ENCODE data around the gene RAB3D.
"Not testable (repeated sequence)": the region's sequence is repeated elsewhere in the genome, so short reads cannot be mapped to it uniquely, and the experiment has no call there.

RAB3D gene

GRCh38 chr19:11345122-11345803 lies 5.8 kb upstream of the RAB3D start:
- no peaks in the 10 kb centered on the region for H3K27me3 ChIP-seq
- TF ChIP-seq, protein P1, sequence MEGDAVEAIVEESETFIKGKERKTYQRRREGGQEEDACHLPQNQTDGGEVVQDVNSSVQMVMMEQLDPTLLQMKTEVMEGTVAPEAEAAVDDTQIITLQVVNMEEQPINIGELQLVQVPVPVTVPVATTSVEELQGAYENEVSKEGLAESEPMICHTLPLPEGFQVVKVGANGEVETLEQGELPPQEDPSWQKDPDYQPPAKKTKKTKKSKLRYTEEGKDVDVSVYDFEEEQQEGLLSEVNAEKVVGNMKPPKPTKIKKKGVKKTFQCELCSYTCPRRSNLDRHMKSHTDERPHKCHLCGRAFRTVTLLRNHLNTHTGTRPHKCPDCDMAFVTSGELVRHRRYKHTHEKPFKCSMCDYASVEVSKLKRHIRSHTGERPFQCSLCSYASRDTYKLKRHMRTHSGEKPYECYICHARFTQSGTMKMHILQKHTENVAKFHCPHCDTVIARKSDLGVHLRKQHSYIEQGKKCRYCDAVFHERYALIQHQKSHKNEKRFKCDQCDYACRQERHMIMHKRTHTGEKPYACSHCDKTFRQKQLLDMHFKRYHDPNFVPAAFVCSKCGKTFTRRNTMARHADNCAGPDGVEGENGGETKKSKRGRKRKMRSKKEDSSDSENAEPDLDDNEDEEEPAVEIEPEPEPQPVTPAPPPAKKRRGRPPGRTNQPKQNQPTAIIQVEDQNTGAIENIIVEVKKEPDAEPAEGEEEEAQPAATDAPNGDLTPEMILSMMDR (IDR thresholded peaks at IDR 0.05; ENCODE audit: low read depth, low read length): no peak
- no peak for DNase-seq

DNA sequence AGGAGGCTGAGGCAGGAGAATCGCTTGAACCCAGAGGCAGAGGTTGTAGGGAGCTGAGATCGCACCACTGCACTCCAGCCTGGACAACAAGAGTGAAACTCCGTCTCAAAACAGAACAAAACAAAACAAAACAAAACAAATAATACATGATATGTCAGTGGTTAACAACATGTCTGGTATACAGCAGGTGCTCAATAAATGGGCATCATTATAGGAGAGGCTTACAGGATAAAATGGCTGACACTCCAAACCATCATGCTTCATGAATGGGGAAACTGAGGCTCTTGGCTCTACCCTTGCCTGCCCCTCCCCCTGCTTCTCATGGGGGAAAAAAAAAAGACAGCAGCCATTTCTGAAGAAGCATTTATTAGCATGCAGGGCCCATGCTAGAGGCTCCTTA lies 3.0 kb upstream of the RAB3D start:
- no peaks in the 10 kb centered on the region for H3K9me3 ChIP-seq
- TF ChIP-seq, protein P1 (IDR thresholded peaks at IDR 0.05; ENCODE audit: low read depth, low read length): no peak
- H3K4me1 ChIP-seq: no peaks in the 10 kb centered on the region; the same call in 1 of the 2 replicates
- no peak overlapping the region for H3K4me3 ChIP-seq (ENCODE audit: low read depth, low read length)
- peaks cover 4% of the 10 kb centered on the region; the same call in 1 of the 2 replicates for H3K36me3 ChIP-seq
- DNase-seq: no peak
- no peaks in the 10 kb centered on the region for H3K27me3 ChIP-seq

More at GRCh38 chr19:11345122-11345803, 5.8 kb upstream of the RAB3D start:
- Histone ChIP-seq H3K4me3 (ENCODE audit: low read depth, low read length) (peak overlapping the region; percentile 88), H3K4me1 (no peaks in the 10 kb centered on the region; the same call in 1 of the 2 replicates), H3K9me3 (no peaks in the 10 kb centered on the region), H3K36me3 (peaks cover 4% of the 10 kb centered on the region; the same call in 1 of the 2 replicates)

GRCh38 chr19:11340099-11340467 lies 626 bp upstream of the RAB3D start:
- not testable (repeated sequence) for H3K36me3 ChIP-seq; DNase-seq; H3K27me3 ChIP-seq; H3K9me3 ChIP-seq; H3K4me3 ChIP-seq (ENCODE audit: low read depth, low read length); H3K4me1 ChIP-seq

DNA sequence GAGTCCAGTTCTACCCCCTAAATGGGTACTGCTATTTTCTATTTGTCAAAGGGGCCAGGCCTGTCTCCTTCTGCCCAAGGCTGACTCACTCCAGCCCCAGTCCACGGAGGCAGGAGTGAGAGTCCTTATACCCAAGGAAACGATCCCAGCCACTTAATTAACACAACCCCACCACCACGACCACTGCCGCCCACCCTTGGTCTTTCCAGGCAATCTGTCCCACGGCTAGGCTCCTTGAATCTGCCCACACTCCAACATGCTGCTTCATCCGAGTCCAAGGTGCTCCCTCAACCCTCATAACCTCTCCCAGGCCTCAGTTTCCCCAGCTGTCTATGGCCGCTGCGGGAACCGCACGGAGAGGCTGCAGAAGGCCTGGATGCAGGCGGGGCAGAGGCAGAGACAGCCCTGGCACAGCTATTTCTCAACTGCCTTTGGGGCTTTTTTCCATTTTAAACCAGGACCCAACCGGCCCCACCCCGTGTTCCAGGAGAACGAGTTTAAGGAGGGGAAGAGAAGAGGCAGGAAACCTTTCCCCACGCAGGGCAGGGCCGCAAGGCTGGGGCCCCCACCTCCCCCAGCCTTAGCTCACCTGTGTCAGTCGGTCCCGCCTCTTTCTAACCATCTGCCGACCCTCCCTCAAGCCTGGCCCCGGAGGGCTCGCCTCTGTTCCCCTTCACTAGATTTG lies 746 bp downstream of the RAB3D start:
- H3K27me3 ChIP-seq: no peaks in the 10 kb centered on the region
- no peak for DNase-seq
- H3K4me1 ChIP-seq: no peaks in the 10 kb centered on the region
- peak overlapping the region; percentile 70 for H3K4me3 ChIP-seq (ENCODE audit: low read depth, low read length)
- TF ChIP-seq, protein P1 (IDR thresholded peaks at IDR 0.05; ENCODE audit: low read depth, low read length): no peak
- no peaks in the 10 kb centered on the region for H3K9me3 ChIP-seq
- peaks cover 8% of the 10 kb centered on the region for H3K36me3 ChIP-seq

DNA sequence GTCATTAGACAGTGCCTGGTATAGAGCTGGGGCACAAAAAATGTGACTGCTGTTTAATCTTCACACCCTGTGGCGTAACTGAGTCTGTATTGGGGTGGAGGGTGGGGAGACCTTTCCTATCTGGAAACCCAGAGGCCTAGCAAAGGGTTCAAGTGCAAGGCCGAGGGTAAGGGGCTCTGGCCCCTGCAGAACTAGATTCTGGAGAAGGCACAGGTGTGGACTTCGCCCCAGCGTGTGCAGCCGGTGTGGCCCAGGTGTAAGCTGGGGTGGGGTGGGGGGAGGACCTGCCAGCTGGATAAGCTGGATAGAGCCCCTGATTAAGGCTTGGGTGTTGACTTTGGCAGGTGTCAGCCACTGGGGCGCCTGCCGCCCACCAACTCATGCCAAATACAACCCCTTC lies 1.3 kb downstream of the RAB3D start:
- TF ChIP-seq, protein P1 (IDR thresholded peaks at IDR 0.05; ENCODE audit: low read depth, low read length): no peak
- Histone ChIP-seq H3K4me1 (no peaks in the 10 kb centered on the region), H3K36me3 (peaks cover 8% of the 10 kb centered on the region), H3K4me3 (ENCODE audit: low read depth, low read length) (no peak overlapping the region), H3K27me3 (no peaks in the 10 kb centered on the region), H3K9me3 (no peaks in the 10 kb centered on the region)
- no peak for DNase-seq

DNA sequence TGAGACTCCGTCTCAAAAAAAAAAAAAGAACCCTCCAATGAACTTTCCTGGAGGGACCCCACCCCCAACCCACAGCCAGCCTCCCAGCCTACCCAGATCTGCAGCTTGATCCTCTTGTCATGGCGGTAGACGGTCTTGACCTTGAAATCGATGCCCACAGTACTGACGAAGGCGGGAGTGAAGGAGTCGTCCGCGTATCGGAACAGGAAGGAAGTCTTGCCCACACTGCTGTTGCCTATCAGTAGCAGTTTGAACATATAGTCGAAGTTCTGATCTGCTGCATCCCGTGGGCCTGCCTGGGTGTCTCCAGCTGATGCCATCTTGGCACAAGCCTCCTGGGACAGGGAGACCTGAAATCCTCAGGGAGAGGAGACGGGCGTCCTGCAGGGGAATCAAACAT lies 2.4 kb downstream of the RAB3D start:
- H3K9me3 ChIP-seq: no peaks in the 10 kb centered on the region
- no peaks in the 10 kb centered on the region for H3K4me1 ChIP-seq
- TF ChIP-seq, protein P1 (IDR thresholded peaks at IDR 0.05; ENCODE audit: low read depth, low read length): no peak
- H3K36me3 ChIP-seq: peaks cover 8% of the 10 kb centered on the region
- no peak overlapping the region for H3K4me3 ChIP-seq (ENCODE audit: low read depth, low read length)
- no peak for DNase-seq
- H3K27me3 ChIP-seq: no peaks in the 10 kb centered on the region

Data from BE2C (cell line).